Mesothelial cell of epicardium (in vitro differentiated cells): ENCODE results near the gene KIF20B. TPM values are rescaled to one million over a fixed set of nuclear protein-coding genes. Genes with fewer than 3 reads are reported as not detected.

Source experiments
- DNase-seq, 2 experiments: peaks; one replicate each; pipeline ENCODE4 v3.0.0; 2021; ENCODE audit warnings: low spot score in 2 of 2; ENCODE audit not compliant: unreplicated experiment in 2 of 2
- H3K27ac Mint-ChIP-seq: 2 replicates; pipeline ENCODE4 v1.8.0; 2021; ENCODE audit warnings: mixed read lengths
- H3K27me3 Mint-ChIP-seq: 2 replicates; pipeline ENCODE4 v1.8.0; 2021; ENCODE audit warnings: low read depth, mixed read lengths
- H3K36me3 Mint-ChIP-seq: 2 replicates; pipeline ENCODE4 v1.8.0; 2021; ENCODE audit warnings: mixed read lengths
- H3K4me1 Mint-ChIP-seq: 2 replicates; pipeline ENCODE4 v1.8.0; 2021; ENCODE audit warnings: mixed read lengths
- H3K4me3 Mint-ChIP-seq: 2 replicates; pipeline ENCODE4 v1.8.0; 2021; ENCODE audit warnings: mild to moderate bottlenecking, moderate library complexity, mixed read lengths
- H3K9me3 Mint-ChIP-seq: 2 replicates; pipeline ENCODE4 v1.8.0; 2021; ENCODE audit warnings: mixed read lengths
- total RNA-seq: library from RNA; stranded (reverse); gene quantifications from 3 replicates; pipeline ENCODE4 v1.2.1, GENCODE V29; 2021
- TF ChIP-seq, protein P1 (sequence below): fragments of 200-600 bp; sonication (generic); IDR thresholded peaks from one replicate; pipeline ENCODE4 v1.5.0; 2021; ENCODE audit warnings: antibody characterized with exemption; ENCODE audit not compliant: unreplicated experiment

Gene KIF20B
- total RNA-seq, 1 donor from 2014 or later, result 20.4 TPM

DNA sequence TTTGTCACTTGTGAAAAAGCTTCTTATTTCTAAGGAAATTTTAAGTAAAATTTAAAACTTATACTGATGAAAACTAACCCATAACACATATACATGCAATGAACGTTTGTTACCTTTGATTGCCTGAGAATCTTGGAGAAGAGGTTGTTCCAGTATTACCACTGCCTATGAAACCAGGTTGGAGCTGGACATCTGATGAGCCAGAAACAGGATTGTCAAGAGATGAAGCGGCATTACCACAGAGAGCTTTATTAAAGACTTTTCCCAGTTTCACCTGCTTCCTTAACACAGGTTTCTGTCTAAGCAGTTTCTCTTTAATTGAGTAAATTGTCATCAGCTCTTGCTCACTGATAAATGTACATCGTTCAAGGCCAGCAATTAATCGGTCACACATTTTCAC, 9.0 kb upstream of the KIF20B start:
- Mint-ChIP-seq H3K27me3 (no peaks in the 10 kb centered on the region), H3K4me1 (peaks cover 22% of the 10 kb centered on the region), H3K9me3 (no peaks in the 10 kb centered on the region), H3K4me3 (no peak overlapping the region), H3K36me3 (no peaks in the 10 kb centered on the region), H3K27ac (no peak overlapping the region)
- DNase-seq, result no peak
- TF ChIP-seq, protein P1, sequence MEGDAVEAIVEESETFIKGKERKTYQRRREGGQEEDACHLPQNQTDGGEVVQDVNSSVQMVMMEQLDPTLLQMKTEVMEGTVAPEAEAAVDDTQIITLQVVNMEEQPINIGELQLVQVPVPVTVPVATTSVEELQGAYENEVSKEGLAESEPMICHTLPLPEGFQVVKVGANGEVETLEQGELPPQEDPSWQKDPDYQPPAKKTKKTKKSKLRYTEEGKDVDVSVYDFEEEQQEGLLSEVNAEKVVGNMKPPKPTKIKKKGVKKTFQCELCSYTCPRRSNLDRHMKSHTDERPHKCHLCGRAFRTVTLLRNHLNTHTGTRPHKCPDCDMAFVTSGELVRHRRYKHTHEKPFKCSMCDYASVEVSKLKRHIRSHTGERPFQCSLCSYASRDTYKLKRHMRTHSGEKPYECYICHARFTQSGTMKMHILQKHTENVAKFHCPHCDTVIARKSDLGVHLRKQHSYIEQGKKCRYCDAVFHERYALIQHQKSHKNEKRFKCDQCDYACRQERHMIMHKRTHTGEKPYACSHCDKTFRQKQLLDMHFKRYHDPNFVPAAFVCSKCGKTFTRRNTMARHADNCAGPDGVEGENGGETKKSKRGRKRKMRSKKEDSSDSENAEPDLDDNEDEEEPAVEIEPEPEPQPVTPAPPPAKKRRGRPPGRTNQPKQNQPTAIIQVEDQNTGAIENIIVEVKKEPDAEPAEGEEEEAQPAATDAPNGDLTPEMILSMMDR, result no peak

DNA sequence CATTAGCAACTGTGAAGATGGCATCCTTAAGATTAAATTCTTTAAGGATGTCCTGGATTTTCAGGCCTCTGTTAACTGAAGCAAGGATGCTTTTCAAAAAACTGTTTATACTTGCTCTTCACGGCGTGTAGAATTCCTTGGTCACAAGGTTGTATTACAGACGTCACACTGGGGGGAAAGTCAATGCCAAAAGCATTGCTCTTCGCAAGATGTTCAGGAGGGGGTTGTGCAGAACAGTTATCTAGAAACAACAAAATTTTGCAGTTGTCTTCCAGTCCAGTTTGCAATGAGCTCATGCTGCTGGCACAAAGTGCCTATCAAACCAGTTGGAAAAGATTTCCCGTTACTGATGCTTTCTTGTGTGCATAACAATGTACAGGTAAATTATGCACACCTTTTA, 8.2 kb upstream of the KIF20B start:
- Mint-ChIP-seq H3K36me3 (no peaks in the 10 kb centered on the region), H3K27me3 (no peaks in the 10 kb centered on the region), H3K4me3 (no peak overlapping the region), H3K4me1 (peaks cover 26% of the 10 kb centered on the region), H3K9me3 (no peaks in the 10 kb centered on the region), H3K27ac (no peak overlapping the region)
- DNase-seq, result no peak
- TF ChIP-seq, protein P1, result no peak

DNA sequence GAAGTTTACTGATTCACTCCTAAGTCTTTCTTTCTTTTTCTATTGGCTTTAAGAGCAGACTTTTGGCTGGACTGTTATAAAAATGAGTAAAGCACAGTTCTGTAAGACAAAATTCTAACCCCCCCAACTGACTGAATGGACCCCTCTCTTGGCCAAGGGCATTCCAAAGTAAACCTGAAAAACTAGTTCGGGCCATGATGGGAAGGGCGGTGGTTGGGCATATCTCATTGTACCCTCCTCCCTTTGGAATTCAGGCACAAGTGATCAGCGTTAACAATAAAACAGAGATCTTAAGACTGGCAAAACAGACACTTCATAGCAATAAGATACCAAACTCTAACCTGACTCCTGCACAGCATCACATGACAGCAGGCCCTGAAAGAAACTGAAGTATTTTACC, 6.1 kb upstream of the KIF20B start:
- TF ChIP-seq, protein P1, result no peak
- H3K27ac Mint-ChIP-seq, result peak overlapping the region; percentile 94
- peak overlapping the region; percentile 20 for H3K4me3 Mint-ChIP-seq
- no peak for DNase-seq
- H3K36me3 Mint-ChIP-seq, result no peaks in the 10 kb centered on the region
- no peaks in the 10 kb centered on the region for H3K9me3 Mint-ChIP-seq
- H3K4me1 Mint-ChIP-seq, result peaks cover 33% of the 10 kb centered on the region
- H3K27me3 Mint-ChIP-seq, result no peaks in the 10 kb centered on the region

DNA sequence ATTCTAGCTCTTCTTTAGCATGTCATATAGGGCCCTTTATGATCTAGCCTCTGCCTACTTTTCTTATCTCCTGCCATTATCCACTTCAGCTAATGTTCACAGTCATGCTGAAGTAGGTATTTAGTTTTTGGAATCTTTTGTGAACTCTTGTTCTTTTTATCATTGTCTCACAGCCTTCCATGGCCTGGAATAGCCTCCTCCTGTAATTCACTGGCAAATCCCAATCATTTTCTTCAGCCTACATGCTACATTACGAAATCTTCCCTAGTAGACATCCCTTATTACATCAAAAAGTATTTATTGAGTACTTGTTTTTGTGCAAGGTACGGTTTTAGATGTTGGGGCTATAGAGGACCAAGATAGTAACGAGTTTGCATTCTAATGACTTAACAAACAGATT, 3.4 kb upstream of the KIF20B start:
- H3K27ac Mint-ChIP-seq, result no peak overlapping the region

DNA sequence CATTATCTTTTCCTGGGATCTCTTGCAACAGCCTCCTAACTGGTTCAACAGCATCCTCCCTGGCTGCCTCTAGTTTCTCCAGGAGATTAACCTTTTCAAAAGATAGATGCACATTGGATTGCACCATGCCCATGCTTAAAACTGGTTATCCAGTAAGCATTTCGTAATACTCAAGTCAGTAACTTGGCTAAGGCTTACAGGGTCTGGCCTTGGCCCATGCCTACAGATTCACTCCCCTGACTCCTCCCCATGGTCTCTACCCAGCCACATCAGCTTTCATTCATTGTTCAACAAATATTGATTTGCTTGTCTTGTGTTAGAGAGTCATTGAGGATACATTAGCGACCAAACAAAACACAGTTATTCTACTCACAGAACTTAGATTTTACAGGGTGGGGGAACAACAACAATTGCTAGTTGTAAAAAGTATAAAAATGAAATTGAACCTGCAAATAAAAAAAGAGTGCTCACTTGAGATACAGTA, 1.8 kb upstream of the KIF20B start:
- H3K27me3 Mint-ChIP-seq, result no peaks in the 10 kb centered on the region
- no peak for DNase-seq
- H3K4me3 Mint-ChIP-seq, result peak overlapping the region; percentile 40

More for the DNA sequence above, 3.4 kb upstream of the KIF20B start:
- TF ChIP-seq, protein P1, result no peak
- peaks cover 57% of the 10 kb centered on the region for H3K4me1 Mint-ChIP-seq
- H3K4me3 Mint-ChIP-seq, result no peak overlapping the region
- H3K27me3 Mint-ChIP-seq, result no peaks in the 10 kb centered on the region
- no peak for DNase-seq
- no peaks in the 10 kb centered on the region for H3K9me3 Mint-ChIP-seq
- H3K36me3 Mint-ChIP-seq, result no peaks in the 10 kb centered on the region

More for the DNA sequence above, 1.8 kb upstream of the KIF20B start:
- Mint-ChIP-seq H3K27ac (peak overlapping the region; percentile 31), H3K9me3 (no peaks in the 10 kb centered on the region), H3K4me1 (peaks cover 57% of the 10 kb centered on the region), H3K36me3 (no peaks in the 10 kb centered on the region)
- TF ChIP-seq, protein P1, result no peak
